Epithelial cell of esophagus (primary cell): Measurements from ENCODE around the gene RAB40B.
A peak's percentile ranks its signal among the peaks of the same experiment; 100 is the strongest.

Experiments
- DNase-seq: peaks from one replicate; pipeline ENCODE4 v3.0.0; 2010; ENCODE audit warnings: low read depth
- H3K4me3 ChIP-seq: 2 replicates; pipeline ENCODE4 v1.5.1; 2011; ENCODE audit warnings: mild to moderate bottlenecking, low read length, control low read depth
- TF ChIP-seq, protein P1 (sequence below): IDR thresholded peaks from 2 replicates; pipeline ENCODE4 v1.5.1; 2011; ENCODE audit warnings: low read depth, mild to moderate bottlenecking, low read length, control low read depth, inconsistent platforms; ENCODE audit not compliant: insufficient read depth; ENCODE audit errors: missing control alignments

Gene RAB40B

GRCh38 chr17:82653651-82654528 is 44.6 kb downstream of the RAB40B start:
- TF ChIP-seq, protein P1, sequence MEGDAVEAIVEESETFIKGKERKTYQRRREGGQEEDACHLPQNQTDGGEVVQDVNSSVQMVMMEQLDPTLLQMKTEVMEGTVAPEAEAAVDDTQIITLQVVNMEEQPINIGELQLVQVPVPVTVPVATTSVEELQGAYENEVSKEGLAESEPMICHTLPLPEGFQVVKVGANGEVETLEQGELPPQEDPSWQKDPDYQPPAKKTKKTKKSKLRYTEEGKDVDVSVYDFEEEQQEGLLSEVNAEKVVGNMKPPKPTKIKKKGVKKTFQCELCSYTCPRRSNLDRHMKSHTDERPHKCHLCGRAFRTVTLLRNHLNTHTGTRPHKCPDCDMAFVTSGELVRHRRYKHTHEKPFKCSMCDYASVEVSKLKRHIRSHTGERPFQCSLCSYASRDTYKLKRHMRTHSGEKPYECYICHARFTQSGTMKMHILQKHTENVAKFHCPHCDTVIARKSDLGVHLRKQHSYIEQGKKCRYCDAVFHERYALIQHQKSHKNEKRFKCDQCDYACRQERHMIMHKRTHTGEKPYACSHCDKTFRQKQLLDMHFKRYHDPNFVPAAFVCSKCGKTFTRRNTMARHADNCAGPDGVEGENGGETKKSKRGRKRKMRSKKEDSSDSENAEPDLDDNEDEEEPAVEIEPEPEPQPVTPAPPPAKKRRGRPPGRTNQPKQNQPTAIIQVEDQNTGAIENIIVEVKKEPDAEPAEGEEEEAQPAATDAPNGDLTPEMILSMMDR, result no peak
- no peak for DNase-seq
- no peak overlapping the region for H3K4me3 ChIP-seq

GRCh38 chr17:82650723-82651122 is 47.8 kb downstream of the RAB40B start:
- no peak overlapping the region for H3K4me3 ChIP-seq
- TF ChIP-seq, protein P1, result no peak
- DNase-seq, result no peak

DNA sequence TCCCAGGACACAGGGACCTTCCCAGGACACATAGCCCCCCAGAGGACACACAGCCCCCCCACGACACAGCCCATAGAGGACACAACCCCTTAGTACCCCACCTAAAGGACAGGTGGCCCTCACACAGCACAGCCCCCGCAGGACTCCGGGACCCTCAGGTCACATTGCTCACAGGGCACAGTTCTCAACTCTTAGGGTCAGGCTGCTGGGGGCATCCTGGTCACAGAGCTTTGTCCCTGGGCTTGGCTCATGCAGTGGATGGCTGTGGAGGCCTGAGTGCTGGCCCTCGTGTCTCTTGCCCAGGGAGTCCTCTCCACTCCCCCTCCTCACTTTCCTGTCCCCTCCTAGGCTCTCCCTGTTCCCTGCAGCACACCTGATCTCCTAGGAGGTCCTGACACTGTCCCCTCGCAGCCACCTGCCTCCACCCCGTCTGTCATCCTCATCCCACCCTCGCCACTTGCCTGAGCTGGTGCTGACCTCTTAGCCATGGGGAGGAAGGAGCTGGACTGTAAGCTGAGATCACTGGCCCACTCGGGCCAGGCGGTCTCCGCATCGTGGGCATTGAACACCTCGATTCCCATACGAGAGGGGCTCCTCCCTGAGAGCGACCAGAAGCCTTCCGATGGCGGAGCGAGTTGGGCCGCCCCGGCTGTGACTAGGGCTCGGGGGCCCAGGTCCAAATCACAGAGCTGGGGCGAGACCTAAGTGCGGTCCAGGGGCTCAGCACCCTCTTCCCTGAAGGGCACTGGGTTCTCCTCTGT is 48.8 kb downstream of the RAB40B start:
- TF ChIP-seq, protein P1, result no peak
- DNase-seq, result no peak
- no peak overlapping the region for H3K4me3 ChIP-seq

DNA sequence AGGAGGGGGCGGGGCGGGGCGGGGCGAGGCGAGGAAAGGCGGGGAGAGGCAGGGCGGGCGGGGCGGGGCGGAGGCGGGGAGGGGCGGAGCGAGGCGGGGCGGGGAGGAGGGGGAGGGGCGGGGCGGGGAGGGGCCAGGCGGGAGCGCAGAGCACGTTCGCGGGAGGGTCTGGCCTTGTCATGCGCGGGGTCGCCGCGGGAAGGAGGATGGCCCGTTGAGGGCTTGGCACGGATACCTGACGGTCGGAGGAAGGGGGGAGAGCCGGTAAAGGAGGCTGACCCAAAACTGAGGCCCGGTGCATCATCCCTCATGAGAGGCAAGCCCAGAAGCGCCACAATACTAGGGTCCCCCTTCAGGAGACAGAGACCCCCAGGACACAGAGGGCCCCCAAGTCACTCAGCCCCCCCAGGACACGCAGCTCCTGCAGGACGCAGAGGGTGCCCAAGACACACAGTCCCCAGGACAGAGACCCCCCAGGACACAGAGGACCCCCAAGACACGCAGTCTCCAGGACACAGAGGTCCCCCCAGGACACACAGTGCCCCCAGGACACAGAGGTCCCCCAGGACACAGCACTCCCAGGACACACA is 49.7 kb downstream of the RAB40B start:
- DNase-seq, result no peak
- peak overlapping the region; percentile 49 for H3K4me3 ChIP-seq
- TF ChIP-seq, protein P1, result no peak

GRCh38 chr17:82648165-82648668 is 50.3 kb downstream of the RAB40B start, which contains the start of gene WDR45B:
TSS of gene WDR45B (minus strand) at chr17:82648444. CDS start at chr17:82648340, 104 bp downstream.
- peak within 1 kb of the TSS; percentile 91 for H3K4me3 ChIP-seq
- TF ChIP-seq, protein P1, result no peak
- DNase-seq, result peak; percentile 98

GRCh38 chr17:82647593-82648164 is 50.8 kb downstream of the RAB40B start:
- peak; percentile 36 for DNase-seq
- TF ChIP-seq, protein P1, result peak; percentile 28
- peak overlapping the region; percentile 91 for H3K4me3 ChIP-seq
